Measurements from ENCODE around the gene MTMR12. TPM values are rescaled to one million over a fixed set of nuclear protein-coding genes. Genes with fewer than 3 reads are reported as not detected.
A peak's percentile ranks its signal among the peaks of the same experiment; 100 is the strongest.

MTMR12 gene
- total and polyA plus RNA-seq, 2 of the 4 experiments (the other 2 are of a cell fraction), result 11.1 to 21.3 TPM

GRCh38 chr5:32264957-32265572 lies 47.7 kb downstream of the MTMR12 start:
- CTCF ChIA-PET, result no interaction called here
- Histone ChIP-seq H3K14ac (replicated peaks; ENCODE audit: low read depth, low read length) (no peak overlapping the region), H2AK9ac (replicated peaks; ENCODE audit: low read depth, low read length, poor library complexity) (no peak overlapping the region), H4K8ac (ENCODE audit: low read depth in 2 of 2, low read length in 2 of 2) (no peak overlapping the region), H3K4me3 (ENCODE audit: insufficient read depth, low read depth, low read length) (no peak overlapping the region), H2BK120ac (ENCODE audit: low read depth, low read length) (no peak overlapping the region), H2BK5ac (ENCODE audit: low read depth, low read length, poor library complexity, severe bottlenecking) (no peak overlapping the region), H2BK20ac (ENCODE audit: low read depth, low read length) (no peak overlapping the region), H2AK5ac (ENCODE audit: low read depth, low read length) (no peak overlapping the region), H3K4ac (ENCODE audit: low read depth, low read length) (no peak overlapping the region), H2BK15ac (ENCODE audit: low read depth, low read length) (no peak overlapping the region), H3K23ac (ENCODE audit: low read depth, low read length) (no peak overlapping the region), H4K91ac (ENCODE audit: insufficient read depth, low read depth, low read length) (no peak overlapping the region), H3K9ac (ENCODE audit: low read depth, low read length) (no peak overlapping the region), H3K36me3 (ENCODE audit: control insufficient read depth, insufficient read depth, low read length) (peaks cover 16% of the 10 kb centered on the region; the same call in 1 of the 2 replicates), H3K27me3 (ENCODE audit: control insufficient read depth, insufficient read depth, low read length) (no peaks in the 10 kb centered on the region), H4K20me1 (ENCODE audit: insufficient read depth, low read length) (no peaks in the 10 kb centered on the region), H3K79me1 (ENCODE audit: low read depth in 1 of 2, low read length in 2 of 2) (0 out of 4 replicates have a peak, but pooled peaks cover 0 to 2% of the 10 kb centered on the region in 2 experiments), H2AFZ (replicated peaks; ENCODE audit: low read length, poor library complexity) (no peak overlapping the region), H3K4me1 (ENCODE audit: control insufficient read depth, insufficient read depth, low read length) (no peaks in the 10 kb centered on the region), H3K18ac (ENCODE audit: low read depth, low read length) (no peak overlapping the region), H3K27ac (ENCODE audit: insufficient read depth, low read length) (no peak overlapping the region), H3K56ac (ENCODE audit: extremely low read depth, insufficient read depth, low read length) (no peak overlapping the region), H3K9me1 (ENCODE audit: insufficient read depth, low read length) (0 out of 2 replicates have a peak, but pooled peaks cover 1% of the 10 kb centered on the region), H3K9me3 (ENCODE audit: control insufficient read depth, insufficient read depth, low read length) (no peaks in the 10 kb centered on the region), H4K5ac (ENCODE audit: low read depth, low read length) (no peak overlapping the region), H3K4me2 (ENCODE audit: low read depth, low read length) (no peak overlapping the region)
- ATAC-seq (ENCODE audit: low read depth) (no peak), DNase-seq (no peak)
- no peak for TF ChIP-seq BHLHE40 (IDR thresholded peaks at IDR 0.05; ENCODE audit: low read depth, low read length)
- TF ChIP-seq RAD21 (IDR thresholded peaks at IDR 0.05; ENCODE audit: low read length), result no peak
- no peak for TF ChIP-seq FOS (IDR thresholded peaks at IDR 0.05; ENCODE audit: low read depth, low read length)
- no peak for TF ChIP-seq RCOR1 (IDR thresholded peaks at IDR 0.05; ENCODE audit: insufficient replicate concordance, low read length)
- TF ChIP-seq CHD1 (IDR thresholded peaks at IDR 0.05; ENCODE audit: low read depth, low read length), result no peak
- TF ChIP-seq MAZ (IDR thresholded peaks at IDR 0.05; ENCODE audit: borderline replicate concordance, low read depth, low read length), result no peak
- TF ChIP-seq CEBPB (IDR thresholded peaks at IDR 0.05; ENCODE audit: low read depth, low read length), result peak; percentile 61
- in situ Hi-C loops (cut with MboI; ENCODE audit: low sequenced_read_pairs) (no loop called here), intact Hi-C loops (cut with micrococcal nuclease) (no loop called here), dilution Hi-C loops (cut with HindIII; ENCODE audit: low sequenced_read_pairs, unreplicated experiment) (no loop called here)
- no TSS peak for BruUV-seq (replicated peaks)
- POLR2A ChIA-PET (ENCODE audit: unreplicated experiment), result no interaction called here
- WGBS, 2 experiments (ENCODE audit: extremely low coverage in 2 of 2, insufficient read length in 1 of 2), result no CpG with 5 or more reads among the region's 4 CpGs

Data from IMR-90 (cell line).